ENCODE results near the gene KCNH5. TPM values are rescaled to one million over a fixed set of nuclear protein-coding genes. Genes with fewer than 3 reads are reported as not detected.

KCNH5 gene
- total RNA-seq, 3 donors from 2014 or later (not counting 1 experiment from before 2014, with no cell fraction given) = not detected

- WGBS (ENCODE audit: insufficient coverage) = 36% methylated on average over 11 of the region's 11 CpGs
Observed at GRCh38 chr14:62662811-62663455, 382.3 kb downstream of the KCNH5 start.

GRCh38 chr14:62661818-62662217 is 383.4 kb downstream of the KCNH5 start:
- Histone ChIP-seq H3K4me1 (ENCODE audit: control insufficient read depth, insufficient read depth, low read length) (no peaks in the 10 kb centered on the region), H3K27me3 (ENCODE audit: control insufficient read depth, insufficient read depth, low read length) (no peaks in the 10 kb centered on the region), H3K27ac (ENCODE audit: low read length) (no peak overlapping the region), H3K36me3 (ENCODE audit: control insufficient read depth, insufficient read depth, low read length) (no peaks in the 10 kb centered on the region), H3K4me3 (ENCODE audit: low read length) (no peak overlapping the region), H3K9me3 (ENCODE audit: control insufficient read depth, insufficient read depth, low read length) (peaks cover 4% of the 10 kb centered on the region)
- no peaks in the 10 kb centered on the region for H3K27me3 Mint-ChIP-seq (ENCODE audit: low read depth in 2 of 2)
- H3K36me3 Mint-ChIP-seq = peaks cover 17% of the 10 kb centered on the region
- no CpG with 5 or more reads among the region's 1 CpG for WGBS (ENCODE audit: insufficient coverage)
- intact Hi-C loops (cut with micrococcal nuclease) = no loop called here
- peaks cover 5 to 7% of the 10 kb centered on the region in 2 donors for H3K9me3 Mint-ChIP-seq
- no peak overlapping the region for H3K27ac Mint-ChIP-seq
- H3K4me1 Mint-ChIP-seq = no peaks in the 10 kb centered on the region
- no peak for ATAC-seq
- no peak overlapping the region for H3K4me3 Mint-ChIP-seq
- no peak for TF ChIP-seq CTCF (IDR thresholded peaks at IDR 0.05)
- DNase-seq = no peak

More at GRCh38 chr14:62662811-62663455, 382.3 kb downstream of the KCNH5 start:
- no peaks in the 10 kb centered on the region for H3K27me3 ChIP-seq (ENCODE audit: control insufficient read depth, insufficient read depth, low read length)
- DNase-seq = no peak
- H3K9me3 ChIP-seq (ENCODE audit: control insufficient read depth, insufficient read depth, low read length) = peaks cover 4% of the 10 kb centered on the region
- no peaks in the 10 kb centered on the region for H3K4me1 ChIP-seq (ENCODE audit: control insufficient read depth, insufficient read depth, low read length)
- intact Hi-C loops (cut with micrococcal nuclease) = no loop called here
- no peaks in the 10 kb centered on the region for H3K36me3 ChIP-seq (ENCODE audit: control insufficient read depth, insufficient read depth, low read length)
- no peaks in the 10 kb centered on the region for H3K4me1 Mint-ChIP-seq
- no peak overlapping the region for H3K4me3 ChIP-seq (ENCODE audit: low read length)
- no peak for TF ChIP-seq CTCF (IDR thresholded peaks at IDR 0.05)
- H3K27me3 Mint-ChIP-seq (ENCODE audit: low read depth in 2 of 2) = no peaks in the 10 kb centered on the region
- H3K27ac ChIP-seq (ENCODE audit: low read length) = no peak overlapping the region
- H3K9me3 Mint-ChIP-seq = peaks cover 5 to 7% of the 10 kb centered on the region in 2 donors
- no peak overlapping the region for H3K27ac Mint-ChIP-seq
- H3K4me3 Mint-ChIP-seq = no peak overlapping the region
- no peak for ATAC-seq
- peaks cover 14% of the 10 kb centered on the region for H3K36me3 Mint-ChIP-seq

- no peak for TF ChIP-seq CTCF (IDR thresholded peaks at IDR 0.05)
- no peaks in the 10 kb centered on the region for H3K27me3 Mint-ChIP-seq (ENCODE audit: low read depth in 2 of 2)
- Histone ChIP-seq H3K27ac (ENCODE audit: low read length) (no peak overlapping the region), H3K4me3 (ENCODE audit: low read length) (no peak overlapping the region), H3K36me3 (ENCODE audit: control insufficient read depth, insufficient read depth, low read length) (no peaks in the 10 kb centered on the region), H3K4me1 (ENCODE audit: control insufficient read depth, insufficient read depth, low read length) (no peaks in the 10 kb centered on the region), H3K27me3 (ENCODE audit: control insufficient read depth, insufficient read depth, low read length) (no peaks in the 10 kb centered on the region), H3K9me3 (ENCODE audit: control insufficient read depth, insufficient read depth, low read length) (peaks cover 4% of the 10 kb centered on the region)
- no peak overlapping the region for H3K4me3 Mint-ChIP-seq
- H3K36me3 Mint-ChIP-seq = peaks cover 17% of the 10 kb centered on the region
- DNase-seq = no peak
- no peak overlapping the region for H3K27ac Mint-ChIP-seq
- no peaks in the 10 kb centered on the region for H3K4me1 Mint-ChIP-seq
- ATAC-seq = no peak
- 84% methylated on average over 2 of the region's 2 CpGs for WGBS (ENCODE audit: insufficient coverage)
- H3K9me3 Mint-ChIP-seq = peaks cover 3 to 4% of the 10 kb centered on the region in 2 donors
- intact Hi-C loops (cut with micrococcal nuclease) = no loop called here
Observed at GRCh38 chr14:62658631-62659030, 386.6 kb downstream of the KCNH5 start.

GRCh38 chr14:62657376-62657775 is 387.9 kb downstream of the KCNH5 start:
- H3K27me3 ChIP-seq (ENCODE audit: control insufficient read depth, insufficient read depth, low read length) = no peaks in the 10 kb centered on the region
- no peak for ATAC-seq
- 92% methylated on average over 2 of the region's 2 CpGs for WGBS (ENCODE audit: insufficient coverage)
- intact Hi-C loops (cut with micrococcal nuclease) = no loop called here
- no peaks in the 10 kb centered on the region for H3K4me1 ChIP-seq (ENCODE audit: control insufficient read depth, insufficient read depth, low read length)
- Mint-ChIP-seq H3K36me3 (peaks cover 17% of the 10 kb centered on the region), H3K9me3 (peaks cover 3% of the 10 kb centered on the region in 2 donors), H3K27ac (no peak overlapping the region), H3K4me3 (no peak overlapping the region), H3K27me3 (ENCODE audit: low read depth in 2 of 2) (no peaks in the 10 kb centered on the region), H3K4me1 (no peaks in the 10 kb centered on the region)
- no peak for TF ChIP-seq CTCF (IDR thresholded peaks at IDR 0.05)
- no peak for DNase-seq
- H3K27ac ChIP-seq (ENCODE audit: low read length) = no peak overlapping the region
- peaks cover 4% of the 10 kb centered on the region for H3K9me3 ChIP-seq (ENCODE audit: control insufficient read depth, insufficient read depth, low read length)
- H3K36me3 ChIP-seq (ENCODE audit: control insufficient read depth, insufficient read depth, low read length) = no peaks in the 10 kb centered on the region
- H3K4me3 ChIP-seq (ENCODE audit: low read length) = no peak overlapping the region
